Osteocyte (in vitro differentiated cells): Measurements from ENCODE around the gene MTHFS. TPM values are rescaled to one million over a fixed set of nuclear protein-coding genes. Genes with fewer than 3 reads are reported as not detected.
A peak's percentile ranks its signal among the peaks of the same experiment; 100 is the strongest.

Experiments
- DNase-seq: peaks from one replicate; pipeline ENCODE4 v3.0.0; 2021; ENCODE audit warnings: mixed read lengths; ENCODE audit not compliant: unreplicated experiment; ENCODE audit errors: extremely low spot score
- H3K27ac Mint-ChIP-seq: one replicate; pipeline ENCODE4 v1.8.0; 2021; ENCODE audit warnings: mild to moderate bottlenecking, mixed read lengths; ENCODE audit not compliant: unreplicated experiment
- H3K27me3 Mint-ChIP-seq: one replicate; pipeline ENCODE4 v1.8.0; 2021; ENCODE audit warnings: mixed read lengths; ENCODE audit not compliant: unreplicated experiment
- H3K36me3 Mint-ChIP-seq: one replicate; pipeline ENCODE4 v1.8.0; 2021; ENCODE audit warnings: mixed read lengths; ENCODE audit not compliant: unreplicated experiment
- H3K4me1 Mint-ChIP-seq: one replicate; pipeline ENCODE4 v1.8.0; 2021; ENCODE audit warnings: mixed read lengths; ENCODE audit not compliant: unreplicated experiment
- H3K4me3 Mint-ChIP-seq: one replicate; pipeline ENCODE4 v1.8.0; 2021; ENCODE audit warnings: mild to moderate bottlenecking, moderate library complexity, mixed read lengths; ENCODE audit not compliant: unreplicated experiment
- H3K9me3 Mint-ChIP-seq: one replicate; pipeline ENCODE4 v1.8.0; 2021; ENCODE audit warnings: mixed read lengths; ENCODE audit not compliant: unreplicated experiment
- total RNA-seq: library from RNA; stranded (reverse); gene quantifications from 2 replicates; pipeline ENCODE4 v1.2.1, GENCODE V29; 2021
- TF ChIP-seq, protein P1 (sequence below): fragments of 200-600 bp; sonication (generic); IDR thresholded peaks from 2 replicates; pipeline ENCODE4 v1.5.0; 2021; ENCODE audit warnings: antibody characterized with exemption, mild to moderate bottlenecking, moderate library complexity

The MTHFS gene
- total RNA-seq, 1 donor from 2014 or later = 12.0 TPM

GRCh38 chr15:79846539-79846938 lies 50.3 kb downstream of the MTHFS start:
- Mint-ChIP-seq H3K27ac (no peak overlapping the region), H3K9me3 (no peaks in the 10 kb centered on the region), H3K36me3 (peaks cover 17% of the 10 kb centered on the region), H3K27me3 (no peaks in the 10 kb centered on the region), H3K4me3 (no peak overlapping the region), H3K4me1 (no peaks in the 10 kb centered on the region)
- TF ChIP-seq, protein P1, sequence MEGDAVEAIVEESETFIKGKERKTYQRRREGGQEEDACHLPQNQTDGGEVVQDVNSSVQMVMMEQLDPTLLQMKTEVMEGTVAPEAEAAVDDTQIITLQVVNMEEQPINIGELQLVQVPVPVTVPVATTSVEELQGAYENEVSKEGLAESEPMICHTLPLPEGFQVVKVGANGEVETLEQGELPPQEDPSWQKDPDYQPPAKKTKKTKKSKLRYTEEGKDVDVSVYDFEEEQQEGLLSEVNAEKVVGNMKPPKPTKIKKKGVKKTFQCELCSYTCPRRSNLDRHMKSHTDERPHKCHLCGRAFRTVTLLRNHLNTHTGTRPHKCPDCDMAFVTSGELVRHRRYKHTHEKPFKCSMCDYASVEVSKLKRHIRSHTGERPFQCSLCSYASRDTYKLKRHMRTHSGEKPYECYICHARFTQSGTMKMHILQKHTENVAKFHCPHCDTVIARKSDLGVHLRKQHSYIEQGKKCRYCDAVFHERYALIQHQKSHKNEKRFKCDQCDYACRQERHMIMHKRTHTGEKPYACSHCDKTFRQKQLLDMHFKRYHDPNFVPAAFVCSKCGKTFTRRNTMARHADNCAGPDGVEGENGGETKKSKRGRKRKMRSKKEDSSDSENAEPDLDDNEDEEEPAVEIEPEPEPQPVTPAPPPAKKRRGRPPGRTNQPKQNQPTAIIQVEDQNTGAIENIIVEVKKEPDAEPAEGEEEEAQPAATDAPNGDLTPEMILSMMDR = no peak
- no peak for DNase-seq

DNA sequence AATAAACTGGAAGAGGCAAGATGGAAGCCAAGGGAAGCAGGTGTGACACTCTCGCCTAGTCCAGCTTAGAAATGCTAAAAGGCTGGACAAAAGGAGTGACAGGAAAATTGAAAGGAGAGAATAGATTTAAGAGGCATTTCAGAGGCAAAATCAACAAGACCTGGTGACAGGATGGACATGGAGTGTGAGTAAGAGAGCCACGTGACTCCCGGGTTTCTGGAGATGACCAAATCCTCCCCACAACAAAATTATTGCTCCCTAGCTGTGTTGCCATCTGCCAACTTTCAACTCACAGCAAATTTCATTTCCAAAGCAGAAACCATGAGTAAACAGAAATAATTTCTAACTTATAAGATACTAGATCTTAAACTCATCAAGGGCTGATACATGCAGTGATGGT lies 52.6 kb downstream of the MTHFS start:
- H3K36me3 Mint-ChIP-seq = peaks cover 18% of the 10 kb centered on the region
- TF ChIP-seq, protein P1 = no peak
- H3K4me3 Mint-ChIP-seq = no peak overlapping the region
- H3K9me3 Mint-ChIP-seq = no peaks in the 10 kb centered on the region
- H3K4me1 Mint-ChIP-seq = no peaks in the 10 kb centered on the region
- no peak overlapping the region for H3K27ac Mint-ChIP-seq
- H3K27me3 Mint-ChIP-seq = no peaks in the 10 kb centered on the region
- no peak for DNase-seq

DNA sequence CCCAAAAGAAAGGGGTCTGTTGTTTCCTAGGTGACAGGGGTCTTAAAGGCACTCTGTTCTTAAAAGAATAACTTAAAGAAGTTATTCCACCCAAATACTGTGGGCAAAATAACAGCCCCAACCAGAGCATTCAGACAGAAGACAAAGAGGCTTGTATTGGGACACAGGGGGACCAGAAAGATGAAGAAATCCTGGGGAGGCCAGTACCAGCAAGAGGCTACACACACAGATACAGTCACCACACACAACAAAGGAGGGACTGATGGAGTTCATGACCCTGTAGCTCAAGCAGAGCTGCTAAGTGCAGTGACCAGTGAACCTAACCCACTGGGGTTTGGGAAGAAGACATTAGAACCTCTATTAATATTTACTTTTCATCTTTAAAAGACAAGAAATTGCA lies 59.0 kb downstream of the MTHFS start:
- no peaks in the 10 kb centered on the region for H3K9me3 Mint-ChIP-seq
- no peak for DNase-seq
- no peak overlapping the region for H3K4me3 Mint-ChIP-seq
- H3K4me1 Mint-ChIP-seq = peaks cover 1% of the 10 kb centered on the region
- H3K27me3 Mint-ChIP-seq = no peaks in the 10 kb centered on the region
- H3K27ac Mint-ChIP-seq = no peak overlapping the region
- peaks cover 7% of the 10 kb centered on the region for H3K36me3 Mint-ChIP-seq
- TF ChIP-seq, protein P1 = no peak

- H3K9me3 Mint-ChIP-seq = no peaks in the 10 kb centered on the region
- peaks cover 1% of the 10 kb centered on the region for H3K4me1 Mint-ChIP-seq
- no peak overlapping the region for H3K27ac Mint-ChIP-seq
- no peaks in the 10 kb centered on the region for H3K27me3 Mint-ChIP-seq
- TF ChIP-seq, protein P1 = no peak
- peaks cover 7% of the 10 kb centered on the region for H3K36me3 Mint-ChIP-seq
- DNase-seq = no peak
- H3K4me3 Mint-ChIP-seq = no peak overlapping the region
Observed at GRCh38 chr15:79834495-79834894, 62.3 kb downstream of the MTHFS start.

DNA sequence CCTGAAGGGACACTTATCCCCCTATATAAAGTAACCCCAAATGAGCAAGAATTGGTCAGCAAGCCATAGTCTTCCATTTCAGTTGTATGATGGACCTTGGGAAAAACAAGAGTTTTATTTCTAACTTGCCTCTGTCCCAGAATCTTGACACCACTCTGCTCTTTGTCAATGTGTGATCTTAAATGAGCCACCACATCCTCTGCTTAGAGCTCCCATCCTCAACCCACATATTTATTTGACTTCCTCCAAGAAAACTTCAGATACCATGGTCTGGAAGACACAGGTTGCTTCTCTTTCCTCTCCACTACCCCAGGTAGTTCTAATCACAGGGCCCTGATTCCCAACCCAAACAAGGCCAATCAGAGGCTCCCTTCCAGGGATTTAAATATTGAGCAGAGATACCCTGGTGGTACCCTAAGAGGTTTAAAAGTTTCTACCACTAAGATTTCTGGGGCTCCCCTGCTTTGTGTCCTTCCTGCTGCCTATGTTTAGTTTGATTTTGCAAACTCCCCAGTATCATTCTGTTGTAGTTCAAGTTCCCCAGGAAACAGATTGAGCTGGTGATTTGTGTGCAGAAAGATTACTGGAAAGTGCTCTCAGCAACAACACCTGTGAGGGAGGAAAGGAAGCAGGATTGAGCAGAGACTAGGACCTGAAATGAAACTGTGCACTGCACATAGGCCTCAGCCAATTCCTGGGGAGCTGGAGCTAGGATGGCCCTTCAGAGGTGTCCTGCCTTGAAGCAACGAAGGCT lies 64.3 kb downstream of the MTHFS start:
- Mint-ChIP-seq H3K4me3 (no peak overlapping the region), H3K27me3 (no peaks in the 10 kb centered on the region), H3K9me3 (peaks cover 9% of the 10 kb centered on the region), H3K27ac (no peak overlapping the region), H3K36me3 (peaks cover 2% of the 10 kb centered on the region), H3K4me1 (peaks cover 1% of the 10 kb centered on the region)
- DNase-seq = peak; percentile 36
- TF ChIP-seq, protein P1 = no peak
